Measurements from ENCODE around the gene SH3RF1. TPM values are rescaled to one million over a fixed set of nuclear protein-coding genes. Genes with fewer than 3 reads are reported as not detected.

Gene SH3RF1
- total and polyA plus RNA-seq, 10 of the 15 experiments (the other 5 are each of a cell fraction or from before 2014, with no cell fraction given) = 4.5 to 22.5 (median 10.4) TPM

GRCh38 chr4:169160825-169161224, 109.9 kb downstream of the SH3RF1 start:
- Histone ChIP-seq H4K20me1 (ENCODE audit: control insufficient read depth, insufficient read depth) (no peaks in the 10 kb centered on the region), H3K4me1 (ENCODE audit: control insufficient read depth, insufficient read depth, low read length) (no peaks in the 10 kb centered on the region), H3K27ac (ENCODE audit: control insufficient read depth, insufficient read depth) (no peak overlapping the region), H3K27me3 (replicated peaks in 1 of 2; ENCODE audit: control insufficient read depth in 2 of 2, insufficient read depth in 2 of 2, low read length in 1 of 2) (no peaks in the 10 kb centered on the region), H3K79me2 (ENCODE audit: control insufficient read depth, insufficient read depth, low read length) (peaks cover 7% of the 10 kb centered on the region), H3K9me3 (replicated peaks; ENCODE audit: control insufficient read depth, insufficient read depth, low read length) (no peaks in the 10 kb centered on the region), H3K9ac (ENCODE audit: control insufficient read depth, insufficient read depth, low read length) (no peak overlapping the region), H3K4me2 (ENCODE audit: control insufficient read depth, insufficient read depth) (no peak overlapping the region), H3K4me3 (no peak overlapping the region), H3K36me3 (ENCODE audit: control insufficient read depth in 2 of 2, insufficient read depth in 2 of 2, low read length in 1 of 2) (peaks cover 0 to 2% of the 10 kb centered on the region in 2 experiments; a peak in 1 of 4 replicates), H2AFZ (ENCODE audit: control insufficient read depth, low read depth, low read length) (no peak overlapping the region)
- ChIA-PET POLR2A (no interaction called here), CTCF (interaction anchor here (0.8 kb wide), 1 partner anchor 9 kb away, joined by 3 read pairs; no protein-coding TSS in a partner anchor), RAD21 (ENCODE audit: unreplicated experiment) (no interaction called here), SMC1A (ENCODE audit: uncharacterized antibody, unreplicated experiment) (interaction anchor here (1.4 to 2.2 kb wide), 3 partner anchors 9 to 325 kb away, joined by 3 to 6 read pairs (median 4); no protein-coding TSS in a partner anchor)
- no peak for ATAC-seq
- TF ChIP-seq MTA3 (IDR thresholded peaks at IDR 0.05; ENCODE audit: borderline replicate concordance, low read length) = no peak
- TF ChIP-seq BCL11A (IDR thresholded peaks at IDR 0.05; ENCODE audit: low read depth, low read length) = no peak
- no peak for TF ChIP-seq BCLAF1 (IDR thresholded peaks at IDR 0.05)
- no peak for TF ChIP-seq IRF3 (IDR thresholded peaks at IDR 0.05)
- no peak for TF ChIP-seq SUPT20H (IDR thresholded peaks at IDR 0.05; ENCODE audit: borderline replicate concordance, control insufficient read depth, low read depth, low read length)
- TF ChIP-seq ATF7 (IDR thresholded peaks at IDR 0.05; ENCODE audit: low read depth) = no peak
- no peak for TF ChIP-seq ZBTB40 (IDR thresholded peaks at IDR 0.05; ENCODE audit: borderline replicate concordance)
- TF ChIP-seq POLR2AphosphoS5 (IDR thresholded peaks at IDR 0.05; ENCODE audit: low read length) = no peak
- FAIRE-seq = no peak
- no peak for DNase-seq (ENCODE audit: low read depth, low spot score)
- intact Hi-C loops (cut with micrococcal nuclease; ENCODE audit: unreplicated experiment) (no loop called here), in situ Hi-C loops (cut with MboI) (no loop called here)
- WGBS (ENCODE audit: insufficient coverage, insufficient replicate concordance, low lambda C conversion rate, missing lambda C conversion rate) = 99% methylated on average over 3 of the region's 3 CpGs
- no TSS peak for BruUV-seq (replicated peaks)

Measured in GM12878 (cell line).